Transverse colon (tissue), 4 donors: ENCODE data around the gene MCM3AP. TPM values are rescaled to one million over a fixed set of nuclear protein-coding genes. Genes with fewer than 3 reads are reported as not detected.

Experiments used
- DNase-seq: peaks from one replicate; pipeline ENCODE4 v3.0.0-alpha.2; 2019
- H3K27ac ChIP-seq, 4 donors: fragments of 200-600 bp; sonication (generic); 2 replicates each; pipeline ENCODE4 v1.5.1; 2016 to 2018; ENCODE audit warnings: inconsistent platforms in 4 of 4
- H3K27me3 ChIP-seq: fragments of 200-600 bp; sonication (generic); 2 replicates; pipeline ENCODE4 v1.5.1; 2017; ENCODE audit warnings: inconsistent platforms
- H3K36me3 ChIP-seq, 4 donors: fragments of 200-600 bp; sonication (generic); 2 replicates each; pipeline ENCODE4 v1.5.1; 2017 to 2019; ENCODE audit warnings: inconsistent platforms in 4 of 4
- H3K4me1 ChIP-seq, 4 donors: fragments of 200-600 bp; sonication (generic); 2 replicates each; pipeline ENCODE4 v1.5.1; 2017 to 2020; ENCODE audit warnings: inconsistent platforms in 4 of 4
- H3K4me3 ChIP-seq, 4 donors: fragments of 200-600 bp; sonication (generic); 1 replicate in 1 of 4; 2 replicates in 3 of 4; pipeline versions ENCODE4 v1.5.1 to v1.6.1; 2017 to 2019; ENCODE audit warnings: inconsistent platforms in 4 of 4
- H3K9me3 ChIP-seq, 2 donors: fragments of 200-600 bp; sonication (generic); 2 replicates each; pipeline ENCODE4 v1.5.1; 2017 to 2019; ENCODE audit warnings: inconsistent platforms in 2 of 2
- EP300 ChIP-seq: sonication (generic); formaldehyde crosslinking; IDR thresholded peaks from one replicate; pipeline ENCODE4 v1.6.1; 2017; ENCODE audit warnings: antibody characterized with exemption, low read depth
- POLR2A ChIP-seq: fragments of 450-650 bp; IDR thresholded peaks from one replicate; pipeline ENCODE4 v1.6.1; 2016; ENCODE audit warnings: antibody characterized with exemption, mild to moderate bottlenecking, moderate library complexity
- POLR2AphosphoS5 ChIP-seq, 3 donors: sonication (generic); formaldehyde crosslinking; IDR thresholded peaks; one replicate each; pipeline ENCODE4 v1.6.1; 2016; ENCODE audit warnings: antibody characterized with exemption in 3 of 3
- WGBS, 2 donors: methylation state at CpG; one replicate each; pipeline ENCODE4 v1.1.5; 2018; ENCODE audit warnings: low coverage in 1 of 2; 5-methylcytosine and 5-hydroxymethylcytosine counted together
- in situ Hi-C, 4 donors: fragments of 200-750 bp; cut with MboI; loops; one replicate each; pipeline versions ENCODE4 v1.15.0 to v1.15.1; 2017; ENCODE audit warnings: low sequenced_read_pairs in 3 of 4, low pct_ligation_motif_present in 1 of 4, low pct_unique_long_range_greater_than_20kb in 1 of 4
- intact Hi-C: fragments of 100-400 bp; cut with DNase I; formaldehyde crosslinking; loops from one replicate; pipeline ENCODE4 v1.15.1; 2023; ENCODE audit warnings: low total_unique reads
- total RNA-seq, 4 donors: library from RNA; depleted of rRNA; stranded (reverse); fragments of >200 nt; gene quantifications; one replicate each; pipeline ENCODE4 v1.1.0, GENCODE V29; 2016
- TF ChIP-seq, protein P1 (sequence below), 5 experiments: fragments of 200-600 bp in 3 of 5; fragments of 450-650 bp in 2 of 5; sonication (generic) in 3 of 5; IDR thresholded peaks; 1 replicate in 2 of 5; 2 replicates in 3 of 5; pipeline ENCODE4 v1.5.1; 2016 to 2017; ENCODE audit warnings: antibody characterized with exemption in 5 of 5, inconsistent platforms in 3 of 5, mild to moderate bottlenecking in 2 of 5, moderate library complexity in 1 of 5

MCM3AP gene
- total RNA-seq, 4 donors from 2014 or later: 87.4 to 348 (median 108) TPM

DNA sequence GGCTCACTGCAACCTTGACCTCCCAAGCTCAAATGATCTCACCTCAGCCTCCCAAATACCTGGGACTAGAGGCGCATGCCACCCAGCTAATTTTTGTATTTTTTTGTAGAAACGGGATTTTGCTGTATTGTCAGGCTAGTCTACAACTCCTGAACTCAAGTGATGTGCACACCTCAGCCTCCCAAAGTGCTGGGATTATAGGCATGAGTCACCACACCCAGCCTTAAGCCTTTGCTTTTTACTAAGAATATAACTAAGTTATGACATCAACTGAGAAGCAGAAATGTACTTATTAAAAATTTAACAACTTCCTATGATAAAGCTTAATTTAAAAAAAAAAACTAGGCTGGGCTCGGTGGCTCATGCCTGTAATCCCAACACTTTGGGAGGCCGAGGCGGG is 47.9 kb downstream of the MCM3AP start:
- Histone ChIP-seq H3K27ac (no peak overlapping the region), H3K4me3 (no peak overlapping the region), H3K4me1 (no peaks in the 10 kb centered on the region), H3K9me3 (no peaks in the 10 kb centered on the region), H3K36me3 (peaks cover 0 to 58% (median 25%) of the 10 kb centered on the region in 4 donors), H3K27me3 (no peaks in the 10 kb centered on the region)
- intact Hi-C loops (no loop called here), in situ Hi-C loops (no loop called here)
- TF ChIP-seq POLR2AphosphoS5 (IDR thresholded peaks at IDR 0.05): no peak
- TF ChIP-seq EP300: no peak
- TF ChIP-seq POLR2A: no peak
- TF ChIP-seq, protein P1, sequence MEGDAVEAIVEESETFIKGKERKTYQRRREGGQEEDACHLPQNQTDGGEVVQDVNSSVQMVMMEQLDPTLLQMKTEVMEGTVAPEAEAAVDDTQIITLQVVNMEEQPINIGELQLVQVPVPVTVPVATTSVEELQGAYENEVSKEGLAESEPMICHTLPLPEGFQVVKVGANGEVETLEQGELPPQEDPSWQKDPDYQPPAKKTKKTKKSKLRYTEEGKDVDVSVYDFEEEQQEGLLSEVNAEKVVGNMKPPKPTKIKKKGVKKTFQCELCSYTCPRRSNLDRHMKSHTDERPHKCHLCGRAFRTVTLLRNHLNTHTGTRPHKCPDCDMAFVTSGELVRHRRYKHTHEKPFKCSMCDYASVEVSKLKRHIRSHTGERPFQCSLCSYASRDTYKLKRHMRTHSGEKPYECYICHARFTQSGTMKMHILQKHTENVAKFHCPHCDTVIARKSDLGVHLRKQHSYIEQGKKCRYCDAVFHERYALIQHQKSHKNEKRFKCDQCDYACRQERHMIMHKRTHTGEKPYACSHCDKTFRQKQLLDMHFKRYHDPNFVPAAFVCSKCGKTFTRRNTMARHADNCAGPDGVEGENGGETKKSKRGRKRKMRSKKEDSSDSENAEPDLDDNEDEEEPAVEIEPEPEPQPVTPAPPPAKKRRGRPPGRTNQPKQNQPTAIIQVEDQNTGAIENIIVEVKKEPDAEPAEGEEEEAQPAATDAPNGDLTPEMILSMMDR (IDR thresholded peaks at IDR 0.05): no peak
- DNase-seq: no peak
- 96 to 97% methylated on average over 3 to 5 of the region's 5 CpGs for WGBS, 2 donors

DNA sequence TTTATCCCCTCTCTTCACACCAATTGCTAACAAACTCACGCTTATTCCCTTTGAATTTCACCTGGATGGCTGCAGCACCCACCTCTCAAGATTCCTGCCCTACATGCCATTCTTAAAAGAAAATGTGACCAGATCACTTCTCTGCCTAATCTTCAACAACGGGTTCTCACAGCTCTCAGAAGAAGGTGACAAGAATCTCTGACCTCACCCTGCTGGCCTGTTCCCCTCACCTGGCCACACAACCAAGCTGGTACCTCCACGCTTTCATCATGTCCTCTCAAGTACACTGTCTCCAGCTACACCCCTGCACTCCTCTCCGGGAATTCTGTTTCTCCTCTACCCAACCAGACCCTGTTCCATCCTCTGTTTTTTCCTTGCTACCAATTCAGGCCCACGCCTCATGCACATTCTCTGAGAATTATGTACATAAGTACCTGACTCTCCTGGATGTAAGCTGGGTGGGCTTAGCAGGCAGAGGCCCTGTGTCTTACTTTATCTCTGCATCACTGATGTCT is 50.9 kb downstream of the MCM3AP start:
- 56 to 100% methylated on average over 1 to 5 of the region's 5 CpGs for WGBS, 2 donors
- H3K27me3 ChIP-seq: no peaks in the 10 kb centered on the region
- no peaks in the 10 kb centered on the region for H3K9me3 ChIP-seq
- H3K36me3 ChIP-seq: peaks cover 0 to 37% (median 18%) of the 10 kb centered on the region in 4 donors
- no peak overlapping the region for H3K4me3 ChIP-seq
- intact Hi-C loops: no loop called here
- TF ChIP-seq, protein P1 (IDR thresholded peaks at IDR 0.05): no peak
- no peak for TF ChIP-seq EP300
- TF ChIP-seq POLR2AphosphoS5 (IDR thresholded peaks at IDR 0.05): no peak
- no peak for TF ChIP-seq POLR2A
- H3K4me1 ChIP-seq: peaks cover 0 to 5% (median 5%) of the 10 kb centered on the region in 4 donors
- DNase-seq: no peak
- no peak overlapping the region for H3K27ac ChIP-seq
- in situ Hi-C loops: no loop called here

DNA sequence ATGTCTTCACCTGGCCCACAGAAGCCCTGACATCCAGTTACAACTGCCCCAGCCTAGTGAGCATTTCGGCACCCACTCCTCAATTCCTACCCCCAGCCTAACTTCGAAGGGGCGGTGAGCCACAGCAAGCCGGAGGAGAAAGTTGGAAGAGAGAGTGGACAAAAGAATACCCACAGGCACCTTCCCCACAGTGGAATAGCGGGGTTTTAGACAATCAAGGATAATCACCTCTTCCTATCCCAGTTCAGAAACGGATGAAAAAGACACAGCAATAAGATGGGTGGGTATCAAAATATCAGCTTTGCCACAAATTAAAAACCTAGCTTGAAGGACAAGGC is 55.5 kb downstream of the MCM3AP start:
- peak overlapping the region in 3 of 4 donors; percentile 67 to 93 (median 81) for H3K27ac ChIP-seq
- peaks cover 0 to 10% (median 2%) of the 10 kb centered on the region in 4 donors for H3K36me3 ChIP-seq
- WGBS, 2 donors: 69 to 87% methylated on average over 2 to 6 of the region's 6 CpGs
- H3K27me3 ChIP-seq: no peaks in the 10 kb centered on the region
- H3K4me3 ChIP-seq: peak overlapping the region in 3 of 4 donors; percentile 48 to 94 (median 66)
- no peak for DNase-seq
- TF ChIP-seq POLR2A: no peak
- TF ChIP-seq, protein P1 (IDR thresholded peaks at IDR 0.05): no peak
- no peak for TF ChIP-seq POLR2AphosphoS5 (IDR thresholded peaks at IDR 0.05)
- TF ChIP-seq EP300: no peak
- H3K4me1 ChIP-seq: peaks cover 14 to 29% (median 23%) of the 10 kb centered on the region in 4 donors
- no peaks in the 10 kb centered on the region for H3K9me3 ChIP-seq
- intact Hi-C loops (loop anchor here (2.0 kb wide), 1 partner anchor 259 kb away; no protein-coding TSS in a partner anchor), in situ Hi-C loops (no loop called here)

DNA sequence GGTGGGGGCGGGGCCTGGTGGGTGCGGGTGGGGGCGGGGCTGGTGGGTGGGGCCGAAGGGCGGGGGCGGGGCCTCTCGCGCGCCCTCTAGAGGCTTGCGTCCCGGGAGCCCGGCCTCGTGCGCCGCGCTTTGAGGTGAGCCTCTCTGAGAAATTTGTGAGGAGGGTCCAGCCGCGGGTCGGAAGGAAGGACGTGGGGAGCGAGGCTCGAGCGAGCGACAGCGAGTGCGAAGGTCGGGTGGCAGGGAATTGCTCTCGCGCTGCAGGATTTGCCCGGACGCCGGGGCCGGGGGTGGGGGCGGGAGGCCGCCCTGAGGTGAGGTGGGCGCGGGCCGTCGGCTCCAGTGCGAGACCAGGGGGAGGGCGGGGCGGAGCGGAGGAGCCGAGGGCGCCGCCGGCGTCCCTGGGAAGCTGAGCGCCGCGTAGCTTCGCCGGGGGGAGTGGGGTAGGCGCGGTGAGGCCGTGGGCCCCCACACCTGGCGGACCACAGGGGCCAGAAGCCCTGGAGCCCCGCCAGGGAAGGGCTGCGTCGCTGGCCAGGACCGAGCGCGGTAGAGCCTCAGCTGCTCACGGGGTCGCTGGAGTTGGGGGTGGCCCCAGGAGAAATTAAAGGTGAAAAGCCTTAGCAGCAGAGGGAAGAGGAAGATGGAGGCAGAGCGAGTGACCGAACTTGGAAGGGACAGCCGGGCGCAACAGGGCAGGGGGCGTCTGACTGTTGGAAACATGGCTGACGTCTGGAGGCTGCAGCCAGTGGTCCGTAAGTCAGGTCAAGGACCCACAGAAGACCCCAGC is 56.1 kb downstream of the MCM3AP start:
- in situ Hi-C loops (no loop called here), intact Hi-C loops (loop anchor here (2.0 kb wide), 1 partner anchor 259 kb away; no protein-coding TSS in a partner anchor)
- 0 to 3% methylated on average over 1 to 56 of the region's 72 CpGs for WGBS, 2 donors
- no peak for DNase-seq
- Histone ChIP-seq H3K4me3 (peak overlapping the region; percentile 48 to 94 (median 75)), H3K4me1 (peaks cover 14 to 29% (median 23%) of the 10 kb centered on the region in 4 donors), H3K27ac (peak overlapping the region; percentile 67 to 93 (median 86)), H3K36me3 (peaks cover 0 to 5% (median 0%) of the 10 kb centered on the region in 4 donors), H3K27me3 (no peaks in the 10 kb centered on the region), H3K9me3 (no peaks in the 10 kb centered on the region)
- TF ChIP-seq POLR2AphosphoS5 (IDR thresholded peaks at IDR 0.05): no peak
- TF ChIP-seq EP300: no peak
- TF ChIP-seq, protein P1 (IDR thresholded peaks at IDR 0.05): peak; percentile 25 to 73 (median 63)
